RPMI7951 (cell line): ENCODE data around the gene TCOF1. TPM values are rescaled to one million over a fixed set of nuclear protein-coding genes. Genes with fewer than 3 reads are reported as not detected.
"Not testable (repeated sequence)": the region's sequence is repeated elsewhere in the genome, so short reads cannot be mapped to it uniquely, and the experiment has no call there.

Experiments used
- DNase-seq: peaks from one replicate; pipeline ENCODE4 v3.0.0-alpha.2; 2012; ENCODE audit warnings: low read depth
- total RNA-seq: library from RNA; depleted of rRNA; stranded (reverse); fragments of >200 nt; shearing (Covaris generic); gene quantifications from 2 replicates; pipeline ENCODE4 v1.2.3, GENCODE V29; 2014

TCOF1 gene
- total RNA-seq, 1 experiment from 2014 or later = 19.1 TPM

- no peak for DNase-seq
Observed at GRCh38 chr5:150402901-150403342, 45.4 kb downstream of the TCOF1 start.

- no peak for DNase-seq
Observed at GRCh38 chr5:150404121-150404520, 46.6 kb downstream of the TCOF1 start.

DNA sequence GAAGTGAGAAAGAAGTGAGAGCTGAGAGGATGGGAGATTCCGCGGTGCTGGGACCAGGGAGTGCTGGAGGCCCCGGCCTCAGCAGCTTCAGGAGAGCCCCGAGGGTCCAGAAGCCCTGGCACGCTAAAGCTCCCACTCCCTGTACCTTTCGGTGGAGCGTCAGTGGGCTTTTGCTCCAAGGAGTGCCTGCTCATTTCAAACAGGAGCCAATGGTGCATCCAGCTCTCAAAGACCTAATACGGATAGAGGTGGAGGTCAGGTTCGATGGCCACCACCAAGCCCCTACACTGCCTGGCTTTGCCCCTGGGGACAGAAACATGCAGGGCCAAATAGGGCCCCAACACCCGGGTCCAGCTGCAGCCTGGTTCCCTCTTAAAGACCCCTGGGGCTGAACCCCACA lies 47.0 kb downstream of the TCOF1 start:
- DNase-seq = no peak

- no peak for DNase-seq
Observed at GRCh38 chr5:150404941-150405816, 47.7 kb downstream of the TCOF1 start.

DNA sequence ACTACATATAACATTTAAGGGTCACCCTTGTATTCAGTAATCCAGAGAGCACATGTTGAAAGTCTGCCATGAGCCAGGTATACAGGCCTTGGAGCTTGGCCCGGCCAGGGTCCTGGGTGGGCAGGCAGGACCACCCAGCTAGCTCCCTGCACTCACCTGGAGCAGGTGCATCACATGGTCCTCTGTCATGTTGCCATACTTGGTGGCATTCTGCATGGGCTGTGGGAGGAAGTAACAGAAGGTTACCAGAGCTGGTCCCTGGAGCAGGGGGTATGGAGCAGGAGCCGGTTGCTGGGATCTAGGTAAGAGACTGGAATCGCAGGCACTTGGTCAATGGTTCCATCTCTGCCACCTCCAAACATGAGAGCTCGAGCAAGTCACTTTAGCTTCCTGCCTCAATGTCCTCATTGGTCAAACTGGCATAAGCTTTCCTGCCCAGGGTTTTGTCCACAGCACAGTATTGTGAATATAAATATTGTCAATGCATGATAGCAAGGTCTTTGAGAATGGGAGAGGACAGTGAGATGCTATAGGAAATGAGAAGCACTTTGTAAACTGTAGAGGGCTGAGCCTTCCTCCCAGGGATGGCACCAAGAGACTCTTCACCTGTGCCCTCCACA lies 48.7 kb downstream of the TCOF1 start:
- no peak for DNase-seq

DNA sequence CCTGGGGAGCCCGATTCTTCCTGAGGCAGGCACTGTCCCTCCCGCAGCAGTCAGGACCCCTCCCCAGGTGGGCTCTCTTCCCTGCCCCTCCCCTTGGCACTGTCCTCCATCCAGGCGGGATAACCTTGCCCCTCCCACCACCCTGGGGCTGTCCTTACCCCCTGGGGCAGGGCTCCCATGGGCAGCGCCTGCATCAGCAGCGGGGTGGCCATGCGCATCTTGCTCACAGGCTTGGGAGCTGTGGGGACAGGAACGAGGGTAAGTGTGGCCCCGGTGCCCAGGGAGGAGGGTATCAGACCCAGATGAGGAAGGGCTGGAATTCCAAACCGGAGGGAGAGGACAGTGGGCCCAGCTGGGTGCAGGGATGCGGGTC lies 49.2 kb downstream of the TCOF1 start:
- DNase-seq = no peak

- no peak for DNase-seq
Observed at GRCh38 chr5:150407096-150407720, 49.7 kb downstream of the TCOF1 start.

GRCh38 chr5:150408231-150408943 lies 50.9 kb downstream of the TCOF1 start:
- no peak for DNase-seq

GRCh38 chr5:150409638-150410523 lies 52.4 kb downstream of the TCOF1 start:
- DNase-seq = peak; percentile 84

DNA sequence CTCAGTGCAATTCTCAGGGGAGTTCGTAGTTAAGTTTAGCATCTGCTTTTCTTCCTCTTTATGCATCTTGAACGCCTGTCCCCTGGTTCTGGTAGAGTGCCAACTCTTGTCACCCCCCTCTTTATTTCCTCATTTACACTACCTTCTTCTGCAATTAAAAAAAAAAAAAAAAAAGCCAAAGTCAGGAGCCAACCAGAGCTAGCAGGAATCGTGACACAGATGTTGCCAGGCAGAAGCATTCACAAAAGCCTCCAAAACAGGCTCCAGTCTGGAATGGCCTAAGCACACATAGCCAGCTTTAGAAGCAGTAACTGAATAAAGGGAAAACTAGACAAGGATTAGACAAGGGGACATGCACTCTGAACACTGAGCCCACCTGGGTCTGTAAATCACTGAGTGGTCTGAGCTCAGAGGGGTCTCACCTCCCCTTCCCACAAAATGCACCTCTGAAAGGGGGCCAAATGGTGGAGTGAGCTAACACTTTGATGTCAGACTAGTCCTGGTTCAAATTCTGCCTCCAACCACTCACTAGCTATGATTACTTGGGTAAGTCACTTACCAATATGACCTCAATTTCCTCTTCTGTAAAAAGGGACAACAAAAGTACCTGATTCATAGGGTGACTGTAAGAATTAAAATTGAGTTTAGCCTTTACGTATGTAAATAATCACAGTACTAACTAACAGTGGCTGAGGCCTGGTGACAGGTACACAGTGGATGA lies 53.2 kb downstream of the TCOF1 start:
- peak; percentile 61 for DNase-seq

- no peak for DNase-seq
Observed at GRCh38 chr5:150411245-150411979, 53.9 kb downstream of the TCOF1 start.

DNA sequence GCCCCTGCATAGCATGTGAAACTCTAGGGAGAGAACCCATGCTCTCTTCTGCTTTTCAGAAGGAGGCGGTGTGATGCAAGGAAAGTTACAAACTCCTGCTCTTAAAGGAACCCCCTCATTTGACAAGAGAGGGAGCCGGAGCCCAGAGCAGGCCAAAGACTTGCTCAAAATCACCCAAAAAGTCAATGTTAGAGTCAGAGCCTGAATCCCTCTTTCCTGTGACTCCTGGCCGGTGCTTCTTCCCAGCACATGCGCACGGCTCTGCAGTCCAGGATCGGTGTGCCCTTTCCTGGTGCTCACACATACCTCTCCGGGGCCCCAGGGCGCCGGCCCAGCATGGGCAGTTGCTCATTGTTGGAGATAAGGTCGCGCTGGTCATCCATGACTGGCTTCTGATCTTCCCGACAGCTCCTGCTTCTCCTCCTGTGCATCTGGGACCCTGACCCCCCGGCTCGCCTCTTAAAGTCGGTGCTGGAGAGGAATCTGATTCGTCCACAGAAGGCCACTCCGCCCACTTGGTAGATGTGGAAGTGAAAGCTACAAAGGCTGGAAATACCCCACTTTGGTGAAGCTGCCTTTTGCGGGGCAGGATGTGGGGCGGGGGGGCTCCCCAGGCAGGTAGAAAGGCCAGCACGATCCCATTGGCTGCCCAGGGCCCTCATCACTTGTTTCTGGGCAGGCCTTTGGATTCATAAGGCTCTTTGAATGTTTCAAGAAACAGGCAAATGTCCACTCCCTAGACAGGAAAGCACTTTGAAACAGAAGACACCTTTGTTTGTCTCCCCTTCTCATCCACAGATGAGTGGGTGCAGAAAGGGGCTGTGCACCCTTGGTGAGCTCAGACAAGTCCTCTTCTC lies 55.0 kb downstream of the TCOF1 start, which contains the start of gene CD74:
TSS of gene CD74 (minus strand) at position 592 of the 857 bp plus-strand sequence. CDS start at position 431, 161 bp downstream.
- peak; percentile 37 for DNase-seq

GRCh38 chr5:150413176-150413901 lies 55.8 kb downstream of the TCOF1 start:
- DNase-seq = no peak

DNA sequence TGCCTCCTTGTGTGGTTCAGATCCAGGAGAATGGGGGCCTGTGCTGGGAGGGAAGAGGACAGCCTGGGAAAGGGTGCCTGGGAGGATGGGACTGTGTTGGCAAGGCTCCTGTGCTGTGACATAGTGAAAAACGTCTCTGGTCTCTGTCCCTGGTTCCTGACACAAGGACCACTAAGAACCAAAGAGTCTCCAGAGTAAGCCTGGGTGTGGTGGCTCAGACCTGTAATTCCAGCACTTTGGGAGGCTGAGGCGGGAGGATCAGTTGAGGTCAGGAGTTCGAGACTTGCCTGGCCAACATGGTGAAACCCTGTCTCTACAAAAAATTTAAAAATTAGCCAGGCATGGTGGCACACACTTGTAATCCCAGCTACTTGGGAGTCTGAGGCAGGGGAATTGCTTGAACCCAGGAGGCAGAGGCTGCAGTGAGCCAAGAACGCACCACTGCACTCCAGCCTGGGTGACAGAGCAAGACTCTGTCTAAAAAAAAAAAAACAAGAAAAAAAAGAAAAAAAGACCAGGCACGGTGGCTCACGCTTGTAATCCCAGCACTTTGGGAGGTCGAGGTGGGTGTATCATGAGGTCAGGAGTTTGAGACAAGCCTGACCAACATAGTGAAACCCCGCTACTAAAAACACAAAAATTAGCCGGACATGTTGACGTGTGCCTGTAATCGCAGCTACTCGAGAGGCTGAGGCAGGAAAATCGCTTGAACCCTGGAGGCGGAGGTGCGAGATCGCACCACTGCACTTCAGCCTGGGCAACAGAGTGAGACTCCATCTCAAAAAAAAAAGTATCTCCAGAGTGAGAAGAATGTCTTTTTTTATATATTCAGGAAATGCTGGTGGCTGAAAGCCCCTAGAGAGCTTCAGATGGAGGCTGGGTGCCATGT lies 56.6 kb downstream of the TCOF1 start:
- DNase-seq = not testable (repeated sequence)

- peak; percentile 39 for DNase-seq
Observed at GRCh38 chr5:150419630-150420270, 62.3 kb downstream of the TCOF1 start.

- DNase-seq = no peak
Observed at GRCh38 chr5:150422075-150422474, 64.6 kb downstream of the TCOF1 start.
